K562 (cell line): ENCODE data around the gene PSMA2. TPM values are rescaled to one million over a fixed set of nuclear protein-coding genes. Genes with fewer than 3 reads are reported as not detected.

Experiments
- CREB1 ChIP-seq, 2 experiments: sonication (generic) in 1 of 2; formaldehyde crosslinking in 1 of 2; IDR thresholded peaks; 2 replicates each; pipeline versions ENCODE4 v1.6.1 to v1.8.0; 2012 to 2022; ENCODE audit warnings: inconsistent platforms in 1 of 2, mild to moderate bottlenecking in 1 of 2, missing genetic modification reagents in 1 of 2, moderate library complexity in 1 of 2
- NEUROD1 ChIP-seq: fragments of 150-350 bp; IDR thresholded peaks from 2 replicates; pipeline ENCODE4 v1.6.1; 2014; ENCODE audit warnings: borderline replicate concordance, low read length, low read depth; ENCODE audit not compliant: partially characterized antibody
- RBBP5 ChIP-seq: fragments of 200-600 bp; sonication (generic); IDR thresholded peaks from 2 replicates; pipeline ENCODE4 v1.6.1; 2012; ENCODE audit warnings: borderline replicate concordance, mild to moderate bottlenecking, low read length, control low read depth, inconsistent platforms; ENCODE audit not compliant: insufficient read depth, poor library complexity, severe bottlenecking
- SIN3A ChIP-seq, 2 experiments: fragments of 150-350 bp in 1 of 2; IDR thresholded peaks; 2 replicates each; pipeline ENCODE4 v1.6.1; 2011 to 2016; ENCODE audit warnings: borderline replicate concordance in 2 of 2, low read depth in 2 of 2, low read length in 2 of 2, mild to moderate bottlenecking in 2 of 2, moderate library complexity in 2 of 2; ENCODE audit not compliant: control insufficient read depth in 1 of 2
- SMAD2 ChIP-seq: fragments of 150-350 bp; IDR thresholded peaks from 2 replicates; pipeline ENCODE4 v1.6.1; 2014; ENCODE audit warnings: low read depth, mild to moderate bottlenecking, low read length
- SMARCB1 ChIP-seq: IDR thresholded peaks from 2 replicates; pipeline ENCODE4 v1.6.1; 2011; ENCODE audit warnings: improper control_type of control experiment, low read depth; ENCODE audit not compliant: insufficient read length
- SRF ChIP-seq, 2 experiments: fragments of 250-450, 450-650 bp in 1 of 2; sonication (Bioruptor Pico) in 1 of 2; sonication (generic) in 1 of 2; formaldehyde crosslinking; IDR thresholded peaks; 2 replicates each; pipeline versions ENCODE4 v1.5.0 to v1.5.1; 2020 to 2022; ENCODE audit warnings: mild to moderate bottlenecking in 1 of 2, missing genetic modification reagents in 1 of 2
- TBL1XR1 ChIP-seq, 2 experiments: IDR thresholded peaks; 2 replicates each; pipeline ENCODE4 v1.6.1; 2012; ENCODE audit warnings: improper control_type of control experiment in 2 of 2, low read length in 2 of 2, mild to moderate bottlenecking in 1 of 2
- U2AF1 ChIP-seq: fragments of 200-400 bp; formaldehyde crosslinking; optimal IDR thresholded peaks from 2 replicates; pipeline ENCODE3; 2017; ENCODE audit warnings: mild to moderate bottlenecking, low read depth, low read length, moderate library complexity
- USF2 ChIP-seq: sonication (generic); formaldehyde crosslinking; IDR thresholded peaks from 2 replicates; pipeline ENCODE4 v1.5.0; 2020; ENCODE audit warnings: missing genetic modification reagents
- ZBTB7A ChIP-seq: IDR thresholded peaks from 2 replicates; pipeline ENCODE4 v1.6.1; 2011; ENCODE audit warnings: low read depth, mild to moderate bottlenecking, low read length, moderate library complexity, borderline replicate concordance; ENCODE audit not compliant: control insufficient read depth
- ZEB2 ChIP-seq: fragments of 450-650 bp; IDR thresholded peaks from 2 replicates; pipeline ENCODE4 v1.6.1; 2016
- ZNF76 ChIP-seq: fragments of 250-450 bp; sonication (Bioruptor Pico); IDR thresholded peaks from 2 replicates; pipeline ENCODE4 v1.4.0; 2020; ENCODE audit warnings: mild to moderate bottlenecking, moderate library complexity, borderline replicate concordance
- polyA plus RNA-seq, 8 experiments: library from polyadenylated mRNA; depleted of rRNA in 4 of 8; stranded (reverse) in 5 of 8; unstranded in 3 of 8; fragments of >200 nt; fragmentation: Nextera tagmentation in 2 of 8; fragmentation: Illumina TruSeq in 1 of 8; extraction: Ambion mirVana in 2 of 8; extraction: Trizol in 1 of 8; gene quantifications; 2 replicates each; pipeline versions ENCODE4 v1.2.1 to v1.2.3, GENCODE V29; 2011 to 2014; ENCODE audit warnings: inconsistent platforms in 1 of 8, missing spikeins in 1 of 8
- total RNA-seq, 7 experiments: library from RNA; depleted of rRNA in 6 of 7; stranded (reverse); fragments of >200 nt in 6 of 7; fragmentation: Illumina TruSeq in 2 of 7; extraction: Trizol in 2 of 7; gene quantifications; 2 replicates each; pipeline versions ENCODE4 v1.2.1 to v1.2.3, GENCODE V29; 2011 to 2021; ENCODE audit warnings: low replicate concordance in 1 of 7
- TF ChIP-seq, protein P1 (sequence below): fragments of 200-800 bp; sonication (Bioruptor generic); IDR thresholded peaks from 2 replicates; pipeline ENCODE4 v1.6.1; 2017; ENCODE audit warnings: missing genetic modification characterization, missing compliant biosample characterization
- TF ChIP-seq, protein P2 (sequence below): fragments of 200-400 bp; formaldehyde crosslinking; IDR thresholded peaks from 2 replicates; pipeline ENCODE4 v1.6.1; 2017; ENCODE audit warnings: mild to moderate bottlenecking, low read depth, low read length, moderate library complexity
- TF ChIP-seq, protein P3 (sequence below): fragments of 450-650 bp; formaldehyde crosslinking; conservative IDR thresholded peaks from 2 replicates; pipeline ENCODE4 v1.4.0; 2022; ENCODE audit warnings: mild to moderate bottlenecking, missing genetic modification characterization

Gene PSMA2
- total and polyA plus RNA-seq, 9 of the 15 experiments (the other 6 are each of a cell fraction or from before 2014, with no cell fraction given), result 91.7 to 1,070 (median 213) TPM

DNA sequence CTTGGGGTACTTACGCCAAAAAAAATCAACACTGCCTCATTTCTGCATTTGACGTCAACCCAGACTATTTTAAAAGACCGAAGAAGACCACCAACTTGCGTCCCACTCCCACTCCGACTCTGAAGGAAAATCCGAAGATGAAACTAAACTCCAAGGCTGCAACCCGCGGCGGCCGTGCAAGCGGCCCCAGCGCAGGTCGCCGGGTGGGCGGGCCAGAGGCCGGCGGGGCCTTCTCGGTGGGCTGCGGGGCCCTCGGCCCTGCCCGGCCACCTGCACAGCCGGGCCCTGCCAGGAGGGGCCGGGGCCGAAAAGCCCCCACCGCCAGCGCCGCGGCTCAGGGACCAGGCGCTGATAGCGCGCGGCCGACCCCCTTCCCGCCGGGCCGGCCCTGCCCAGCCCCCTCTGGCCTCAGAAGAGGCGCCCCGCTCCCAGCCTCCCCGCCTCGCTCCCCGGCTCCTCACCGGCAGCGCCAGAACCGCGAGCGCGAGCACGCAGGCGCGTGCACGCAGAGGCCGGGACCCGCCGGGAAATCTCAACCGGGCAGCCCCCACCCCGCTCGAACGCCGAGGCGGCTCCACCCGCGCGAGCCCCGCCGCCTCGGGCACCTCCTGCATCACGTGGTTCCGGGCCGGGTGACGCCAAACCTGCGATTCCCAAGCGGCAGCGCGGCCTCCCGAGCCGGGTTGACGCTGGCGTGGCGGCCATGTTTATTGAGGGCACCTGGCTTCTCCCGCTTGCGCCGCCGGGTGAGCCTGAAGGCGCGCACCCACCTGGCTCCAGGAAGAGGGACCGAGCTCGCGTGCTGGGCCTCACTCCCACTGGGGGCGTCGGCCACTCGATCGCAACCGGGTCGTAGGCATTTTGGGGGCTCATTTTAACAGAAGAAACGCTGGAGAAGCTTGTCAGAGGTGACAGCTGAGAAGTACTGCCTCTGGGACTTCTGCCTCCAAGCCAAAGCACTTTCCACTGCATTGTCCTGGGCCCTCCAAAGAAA is 20.2 kb downstream of the PSMA2 start, which contains the start of gene C7orf25 (continued):
- peak in 1 of 2 experiments; percentile 17; a peak in 1 of 4 replicates for TF ChIP-seq TBL1XR1 (IDR thresholded peaks at IDR 0.05; ENCODE audit: low read length in 2 of 2)
- TF ChIP-seq NEUROD1, result peak; percentile 23
- peak; percentile 86 for TF ChIP-seq U2AF1
- TF ChIP-seq RBBP5, result peak; percentile 77
- TF ChIP-seq, protein P1, sequence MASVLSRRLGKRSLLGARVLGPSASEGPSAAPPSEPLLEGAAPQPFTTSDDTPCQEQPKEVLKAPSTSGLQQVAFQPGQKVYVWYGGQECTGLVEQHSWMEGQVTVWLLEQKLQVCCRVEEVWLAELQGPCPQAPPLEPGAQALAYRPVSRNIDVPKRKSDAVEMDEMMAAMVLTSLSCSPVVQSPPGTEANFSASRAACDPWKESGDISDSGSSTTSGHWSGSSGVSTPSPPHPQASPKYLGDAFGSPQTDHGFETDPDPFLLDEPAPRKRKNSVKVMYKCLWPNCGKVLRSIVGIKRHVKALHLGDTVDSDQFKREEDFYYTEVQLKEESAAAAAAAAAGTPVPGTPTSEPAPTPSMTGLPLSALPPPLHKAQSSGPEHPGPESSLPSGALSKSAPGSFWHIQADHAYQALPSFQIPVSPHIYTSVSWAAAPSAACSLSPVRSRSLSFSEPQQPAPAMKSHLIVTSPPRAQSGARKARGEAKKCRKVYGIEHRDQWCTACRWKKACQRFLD (CRISPR knock-in tag), result peak; percentile 88
- peak; percentile 69; the same call in 1 of the 2 replicates for TF ChIP-seq ZNF76 (CRISPR knock-in tag)
- TF ChIP-seq CREB1 (IDR thresholded peaks at IDR 0.05), result peak; percentile 86
- TF ChIP-seq CREB1 (CRISPR knock-in tag; IDR thresholded peaks at IDR 0.05), result peak; percentile 87
- TF ChIP-seq USF2, result peak; percentile 99
- TF ChIP-seq, protein P2, sequence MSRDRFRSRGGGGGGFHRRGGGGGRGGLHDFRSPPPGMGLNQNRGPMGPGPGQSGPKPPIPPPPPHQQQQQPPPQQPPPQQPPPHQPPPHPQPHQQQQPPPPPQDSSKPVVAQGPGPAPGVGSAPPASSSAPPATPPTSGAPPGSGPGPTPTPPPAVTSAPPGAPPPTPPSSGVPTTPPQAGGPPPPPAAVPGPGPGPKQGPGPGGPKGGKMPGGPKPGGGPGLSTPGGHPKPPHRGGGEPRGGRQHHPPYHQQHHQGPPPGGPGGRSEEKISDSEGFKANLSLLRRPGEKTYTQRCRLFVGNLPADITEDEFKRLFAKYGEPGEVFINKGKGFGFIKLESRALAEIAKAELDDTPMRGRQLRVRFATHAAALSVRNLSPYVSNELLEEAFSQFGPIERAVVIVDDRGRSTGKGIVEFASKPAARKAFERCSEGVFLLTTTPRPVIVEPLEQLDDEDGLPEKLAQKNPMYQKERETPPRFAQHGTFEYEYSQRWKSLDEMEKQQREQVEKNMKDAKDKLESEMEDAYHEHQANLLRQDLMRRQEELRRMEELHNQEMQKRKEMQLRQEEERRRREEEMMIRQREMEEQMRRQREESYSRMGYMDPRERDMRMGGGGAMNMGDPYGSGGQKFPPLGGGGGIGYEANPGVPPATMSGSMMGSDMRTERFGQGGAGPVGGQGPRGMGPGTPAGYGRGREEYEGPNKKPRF, result no peak
- peak in 1 of 2 experiments; percentile 76; a peak in 2 of 4 replicates for TF ChIP-seq SRF (CRISPR knock-in tag; IDR thresholded peaks at IDR 0.05)
- no peak for TF ChIP-seq SMARCB1
- peak; percentile 20 to 40; a peak in 1 of 4 replicates for TF ChIP-seq SIN3A (IDR thresholded peaks at IDR 0.05; ENCODE audit: borderline replicate concordance in 2 of 2, control insufficient read depth in 1 of 2, low read depth in 2 of 2, low read length in 2 of 2)
- no peak for TF ChIP-seq SMAD2
- TF ChIP-seq, protein P3, sequence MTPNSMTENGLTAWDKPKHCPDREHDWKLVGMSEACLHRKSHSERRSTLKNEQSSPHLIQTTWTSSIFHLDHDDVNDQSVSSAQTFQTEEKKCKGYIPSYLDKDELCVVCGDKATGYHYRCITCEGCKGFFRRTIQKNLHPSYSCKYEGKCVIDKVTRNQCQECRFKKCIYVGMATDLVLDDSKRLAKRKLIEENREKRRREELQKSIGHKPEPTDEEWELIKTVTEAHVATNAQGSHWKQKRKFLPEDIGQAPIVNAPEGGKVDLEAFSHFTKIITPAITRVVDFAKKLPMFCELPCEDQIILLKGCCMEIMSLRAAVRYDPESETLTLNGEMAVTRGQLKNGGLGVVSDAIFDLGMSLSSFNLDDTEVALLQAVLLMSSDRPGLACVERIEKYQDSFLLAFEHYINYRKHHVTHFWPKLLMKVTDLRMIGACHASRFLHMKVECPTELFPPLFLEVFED (CRISPR knock-in tag), result 0 out of 2 replicates have a peak, but pooled peaks have one; percentile 10
- TF ChIP-seq ZEB2, result peak; percentile 24; the same call in 1 of the 2 replicates
- peak; percentile 86; the same call in 1 of the 2 replicates for TF ChIP-seq ZBTB7A
